Kidney glomerular epithelial cell (primary cell): Measurements from ENCODE around the gene RFX4.
"Not testable (repeated sequence)": the region's sequence is repeated elsewhere in the genome, so short reads cannot be mapped to it uniquely, and the experiment has no call there.

Source experiments
- DNase-seq: peaks from one replicate; lab custom pipeline; 2025; lab: John Stamatoyannopoulos, UW

Gene RFX4

GRCh38 chr12:106590601-106591000 is 7.8 kb downstream of the RFX4 start:
- no peak for DNase-seq

DNA sequence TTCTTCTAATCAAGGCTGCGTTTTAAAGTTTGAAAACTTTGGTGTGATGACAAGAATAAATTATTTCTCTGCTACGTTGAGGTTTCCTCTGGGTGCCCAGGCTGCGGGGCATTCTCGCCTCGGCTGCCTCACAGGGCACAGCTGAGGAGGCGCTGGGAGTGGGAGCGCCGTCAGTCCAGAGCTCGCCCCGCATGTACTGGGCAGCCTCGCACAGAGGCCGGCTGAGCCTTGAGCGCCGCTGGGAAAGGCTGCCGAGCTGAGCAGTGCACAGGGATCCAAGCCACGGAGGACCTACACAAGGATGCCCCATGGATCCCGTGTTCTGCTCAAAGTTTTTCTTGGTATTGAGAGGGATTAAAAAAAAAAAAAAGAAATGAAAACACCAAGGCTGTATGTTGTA is 11.6 kb downstream of the RFX4 start:
- DNase-seq = no peak

DNA sequence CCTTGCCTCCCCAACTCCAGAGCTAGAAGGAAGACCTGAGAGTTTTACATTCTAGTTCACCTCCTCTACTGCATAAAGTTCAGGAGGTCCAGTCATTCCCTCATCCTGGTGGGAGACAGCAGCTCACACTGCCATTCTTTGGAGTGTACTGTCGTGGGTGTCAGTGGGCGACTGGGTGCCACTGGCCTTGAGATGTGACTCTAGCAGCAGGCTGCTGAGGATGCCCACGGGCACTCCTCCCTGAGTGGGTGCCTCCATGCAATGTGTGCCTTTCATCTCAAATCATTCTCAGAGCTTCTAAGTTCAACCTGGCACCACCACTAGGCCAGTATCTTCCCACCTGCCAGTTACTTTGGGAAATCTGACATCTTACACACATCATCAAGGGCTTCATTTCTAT is 12.5 kb downstream of the RFX4 start:
- no peak for DNase-seq

- DNase-seq = no peak
These were observed 15.2 kb downstream of the RFX4 start for GRCh38 chr12:106598003-106598402.

- no peak for DNase-seq
These were observed 16.5 kb downstream of the RFX4 start for GRCh38 chr12:106599302-106599701.

DNA sequence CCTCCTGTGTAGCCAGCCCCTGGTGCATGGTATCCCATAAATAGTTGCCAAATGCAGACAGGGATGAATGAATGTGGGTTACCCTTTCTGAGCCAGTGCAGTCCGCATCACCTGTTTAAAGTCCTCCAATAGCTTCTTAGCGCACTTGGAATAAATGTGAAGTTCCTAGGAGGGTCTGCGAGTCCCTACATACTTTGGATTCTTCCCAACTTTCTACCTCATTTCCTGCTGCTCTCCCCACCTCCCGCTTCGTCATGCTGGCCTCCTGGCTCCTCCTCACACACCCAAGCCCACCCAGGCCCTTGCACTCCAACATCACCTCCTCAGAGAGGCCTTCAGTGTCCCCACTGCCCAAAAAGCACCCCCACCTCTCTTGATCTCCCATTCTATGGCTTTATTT is 17.7 kb downstream of the RFX4 start:
- no peak for DNase-seq

DNA sequence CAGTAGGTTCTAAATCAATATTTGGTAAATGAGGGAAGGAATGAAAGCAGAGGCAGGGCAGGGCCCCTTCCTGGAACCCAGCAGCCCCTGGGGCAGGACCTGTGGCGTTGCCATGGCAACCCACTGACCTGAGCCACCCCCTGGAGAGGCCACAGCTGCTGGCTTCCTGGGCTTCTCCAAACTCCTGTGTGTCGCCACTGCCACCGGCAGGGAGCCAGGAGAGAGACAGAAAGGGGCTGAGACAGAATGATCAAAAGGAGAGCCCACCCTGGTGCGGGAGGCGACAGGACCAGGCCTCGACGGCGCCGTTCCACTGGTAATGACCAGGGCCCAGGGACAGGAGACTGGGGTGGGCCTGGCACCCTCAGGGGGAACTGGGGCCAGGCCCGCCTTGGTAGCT is 18.2 kb downstream of the RFX4 start:
- no peak for DNase-seq

DNA sequence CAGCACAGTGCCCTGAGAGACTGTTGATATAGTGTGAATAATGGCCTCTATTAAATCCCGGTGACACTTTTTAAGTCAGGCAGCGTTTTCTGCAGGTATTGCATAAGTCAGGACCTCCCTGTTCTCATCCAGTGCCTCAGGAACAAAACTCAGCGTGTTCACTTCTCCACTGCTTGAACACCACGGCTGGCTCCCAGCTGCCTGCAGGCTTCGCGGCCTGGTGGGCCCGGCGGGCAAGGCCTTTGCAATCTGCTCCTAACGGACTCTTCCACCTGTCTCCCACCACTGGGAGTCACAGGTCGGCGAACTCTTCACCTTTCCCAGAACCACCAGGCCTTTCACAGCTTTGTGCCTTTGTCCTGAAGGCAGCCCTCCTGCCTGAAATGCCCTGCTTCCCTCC is 18.7 kb downstream of the RFX4 start:
- DNase-seq = no peak

DNA sequence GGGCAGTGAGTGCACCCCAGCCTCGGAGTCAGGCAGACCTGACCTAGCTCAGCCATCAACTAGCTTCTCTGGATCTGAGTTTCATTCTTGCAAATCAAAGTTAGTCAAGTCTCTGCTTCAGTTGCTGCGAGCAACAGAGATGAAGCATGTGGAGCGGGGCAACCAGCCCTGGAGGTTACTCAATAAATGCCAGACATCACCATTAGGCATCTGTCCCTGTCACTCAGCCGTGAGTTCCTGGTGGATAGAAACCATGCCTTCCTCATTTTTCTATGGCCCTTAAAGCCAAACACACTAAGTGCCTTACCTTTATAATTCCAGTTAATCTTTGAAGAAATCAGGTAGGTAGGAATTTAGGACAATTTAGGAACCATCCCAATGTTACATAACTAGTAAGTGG is 19.3 kb downstream of the RFX4 start:
- no peak for DNase-seq

- no peak for DNase-seq
These were observed 22.4 kb downstream of the RFX4 start for GRCh38 chr12:106605254-106605653.

- not testable (repeated sequence) for DNase-seq
These were observed 37.8 kb downstream of the RFX4 start for GRCh38 chr12:106620588-106620987.

DNA sequence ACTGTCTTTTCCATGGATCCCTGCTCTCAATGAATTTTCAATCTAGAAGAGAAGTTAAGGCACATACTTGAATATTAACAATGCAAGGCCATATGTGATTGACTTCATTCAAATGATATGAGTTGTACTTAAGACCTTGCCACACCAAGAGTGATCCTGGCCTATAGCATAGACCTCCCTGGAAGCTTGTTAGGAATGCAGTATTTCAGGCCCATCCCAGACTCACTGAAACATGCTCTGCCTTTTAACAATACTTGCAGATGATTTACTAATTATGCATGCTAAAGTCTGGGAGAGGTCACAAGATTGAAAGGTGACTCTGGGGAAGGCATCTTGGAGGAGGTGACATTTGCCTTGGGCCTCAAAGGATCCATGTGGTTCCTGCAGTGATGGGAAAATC is 43.2 kb downstream of the RFX4 start:
- DNase-seq = no peak

DNA sequence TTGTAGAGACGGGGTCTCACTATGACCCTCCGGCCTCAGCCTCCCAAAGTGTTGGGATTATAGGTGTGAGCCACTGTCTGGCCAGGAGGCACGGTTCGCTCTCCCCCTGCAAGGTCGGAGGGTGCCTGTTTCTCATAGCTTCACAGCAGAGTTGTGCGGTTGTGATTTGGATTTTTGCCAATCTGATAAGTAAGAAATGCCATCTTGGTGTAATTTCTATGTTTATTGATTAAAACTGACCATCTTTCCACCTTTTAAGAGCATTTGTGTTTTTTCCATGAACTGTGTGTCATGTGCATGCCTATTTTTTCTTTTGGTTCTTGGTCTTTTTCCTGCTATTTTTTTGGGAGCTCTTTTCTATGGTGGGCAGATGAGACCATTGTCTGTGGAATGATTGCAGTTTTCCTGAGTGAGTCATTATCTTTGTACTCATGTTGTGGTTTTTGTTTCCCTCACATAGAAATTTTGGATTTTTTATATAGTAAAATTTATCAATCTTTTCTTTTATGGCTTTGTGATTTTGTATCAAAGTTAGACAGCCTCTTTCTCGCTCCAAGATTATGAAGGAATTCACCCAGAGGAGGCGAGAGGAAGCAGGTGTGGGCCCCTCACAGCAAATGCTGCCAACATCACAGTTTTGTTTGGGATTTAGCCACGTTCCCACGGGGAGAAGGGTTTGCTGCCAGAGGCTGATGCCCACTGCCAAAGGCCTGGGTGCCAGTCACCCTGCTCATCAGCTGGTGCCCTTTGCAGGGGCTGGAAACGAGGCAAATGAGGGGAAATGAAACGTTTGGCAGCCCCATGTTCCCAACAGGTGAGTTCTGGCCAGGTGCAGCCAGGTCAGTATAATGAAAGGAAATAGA is 47.2 kb downstream of the RFX4 start:
- DNase-seq = no peak

DNA sequence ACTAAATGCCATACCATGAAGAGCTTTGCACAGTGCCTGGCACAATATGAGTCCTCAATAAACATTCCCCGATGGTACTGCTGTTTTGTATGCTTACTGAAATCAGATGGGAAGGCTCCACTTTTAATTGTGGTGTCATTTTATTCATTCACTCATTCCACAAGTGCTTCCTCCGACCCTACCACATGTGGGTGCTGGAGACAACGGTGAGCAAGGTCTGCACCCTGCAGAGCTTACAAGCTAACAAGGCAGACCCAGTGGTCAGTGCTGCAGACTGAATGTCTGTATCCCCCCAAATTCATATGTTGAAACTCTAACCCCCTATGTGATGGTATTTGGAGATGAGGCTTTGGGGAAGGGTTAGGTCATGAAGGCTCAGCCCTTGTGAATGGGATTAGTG is 48.3 kb downstream of the RFX4 start:
- no peak for DNase-seq

- DNase-seq = no peak
These were observed 49.0 kb downstream of the RFX4 start for GRCh38 chr12:106631797-106632196.

DNA sequence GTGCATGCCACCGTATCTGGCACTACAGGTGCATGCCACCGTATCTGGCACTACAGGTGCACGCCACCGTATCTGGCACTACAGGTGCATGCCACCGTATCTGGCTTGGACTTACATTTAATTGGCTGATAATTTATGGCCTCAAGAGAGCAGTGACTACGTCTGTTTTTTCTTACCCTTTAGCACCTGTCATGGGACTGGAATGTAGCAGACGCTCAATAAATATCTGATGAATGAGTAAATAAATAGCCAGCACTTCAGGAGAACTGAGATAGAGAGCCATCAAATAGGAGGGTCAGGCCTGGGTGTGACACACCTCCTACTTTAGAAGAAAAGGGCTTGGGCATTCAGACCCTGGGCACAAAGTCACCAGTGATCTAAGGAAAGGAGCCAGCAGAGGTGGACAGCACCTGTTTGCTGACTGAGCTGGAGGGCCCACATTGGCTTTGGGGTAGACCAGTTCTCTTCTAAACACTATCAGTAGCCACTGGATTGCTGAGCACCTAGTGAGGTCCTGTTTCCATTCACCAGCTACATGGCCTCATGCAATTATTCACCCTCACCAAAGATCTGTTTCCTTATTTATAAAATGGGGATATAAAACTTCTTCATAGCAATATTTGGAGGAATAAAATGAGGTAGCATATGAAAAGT is 50.1 kb downstream of the RFX4 start:
- DNase-seq = peak; percentile 45

GRCh38 chr12:106633451-106633823 is 50.6 kb downstream of the RFX4 start:
- no peak for DNase-seq

DNA sequence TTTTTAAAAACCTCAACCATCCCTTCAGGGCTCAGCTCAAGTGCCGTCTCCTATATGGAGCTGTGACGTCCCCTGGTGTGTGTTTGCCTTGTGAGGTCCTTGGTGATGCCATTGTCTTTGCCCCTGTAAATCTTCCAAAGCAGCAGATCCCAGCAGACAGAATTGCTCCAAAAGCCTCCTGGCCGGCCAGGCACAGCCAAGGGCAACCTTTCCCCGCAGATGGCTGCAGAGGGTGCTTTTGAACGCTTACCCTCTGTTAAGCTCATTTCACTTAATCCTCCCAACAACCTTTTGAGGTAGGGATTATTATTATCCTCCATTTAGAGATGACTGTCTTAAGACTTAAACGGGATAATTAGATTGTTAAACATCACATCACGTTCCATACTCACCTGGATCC is 51.4 kb downstream of the RFX4 start:
- DNase-seq = no peak

- DNase-seq = no peak
These were observed 60.2 kb downstream of the RFX4 start for GRCh38 chr12:106643000-106643399.

DNA sequence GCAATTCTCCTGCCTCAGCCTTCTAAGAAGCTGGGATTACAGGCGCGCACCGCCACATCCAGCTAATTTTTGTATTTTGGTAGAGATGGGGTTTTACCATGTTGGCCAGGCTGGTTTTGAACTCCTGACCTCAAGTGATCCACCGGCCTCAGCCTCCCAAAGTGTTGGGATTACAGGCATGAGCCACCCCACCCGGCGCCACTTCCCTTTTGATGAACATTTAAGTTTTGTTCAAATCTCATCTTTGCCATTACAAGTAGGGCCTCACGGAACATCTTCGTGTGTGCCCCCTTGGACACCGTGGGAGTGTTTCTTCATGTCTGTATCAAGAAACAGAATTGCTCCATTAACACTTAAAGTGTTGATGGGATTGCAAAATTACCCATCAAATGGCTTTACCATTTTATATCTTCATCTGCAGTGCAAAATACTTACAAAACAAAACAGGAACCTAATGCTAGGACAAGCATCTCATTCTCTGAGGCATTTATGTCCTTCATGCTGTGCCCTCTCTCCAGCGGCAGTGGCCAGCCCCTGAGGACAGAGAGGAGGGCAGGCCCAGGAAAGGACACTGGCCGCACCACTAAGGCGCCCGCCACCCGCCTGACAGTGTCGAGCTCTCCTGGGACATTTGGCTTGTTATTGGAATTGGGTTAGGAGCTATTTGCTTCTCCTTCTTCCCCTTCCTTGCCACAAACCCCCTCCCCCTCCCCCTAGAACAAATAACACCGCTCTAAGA is 61.7 kb downstream of the RFX4 start:
- DNase-seq = no peak

DNA sequence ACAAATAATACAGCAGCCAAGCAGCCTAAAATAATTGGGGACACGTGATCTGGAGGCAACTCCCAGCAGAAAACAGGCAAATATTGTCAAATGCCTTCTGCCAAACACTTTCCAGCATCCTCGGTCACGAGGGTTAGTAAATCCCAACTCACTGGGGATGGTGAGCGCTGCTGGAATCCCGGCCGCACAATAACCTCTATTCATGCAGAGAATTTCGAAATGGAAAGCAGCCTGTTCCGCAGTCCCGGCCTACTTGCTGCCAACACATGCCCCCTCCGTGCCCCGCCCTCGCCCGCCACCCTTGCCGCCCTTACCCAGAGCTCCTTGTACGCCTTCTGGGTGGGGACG is 62.2 kb downstream of the RFX4 start:
- no peak for DNase-seq

- no peak for DNase-seq
These were observed 62.9 kb downstream of the RFX4 start for GRCh38 chr12:106645465-106646330.
